LNCAP (cell line): ENCODE measurements around the gene CAB39.

Experiments
- CTCF ChIP-seq: fragments of 450-650 bp; IDR thresholded peaks from 2 replicates; pipeline ENCODE4 v1.5.1; 2017; ENCODE audit warnings: mild to moderate bottlenecking

Gene CAB39

GRCh38 chr2:230708204-230708603, 4.4 kb upstream of the CAB39 start:
- TF ChIP-seq CTCF = no peak

GRCh38 chr2:230711224-230711623, 1.4 kb upstream of the CAB39 start:
- TF ChIP-seq CTCF = no peak

- TF ChIP-seq CTCF = no peak
Measured at GRCh38 chr2:230713331-230714135, 891 bp downstream of the CAB39 start.

- TF ChIP-seq CTCF = no peak
Measured at GRCh38 chr2:230714136-230714480, 1.5 kb downstream of the CAB39 start.

- no peak for TF ChIP-seq CTCF
Measured at GRCh38 chr2:230715201-230715600, 2.6 kb downstream of the CAB39 start.

GRCh38 chr2:230716588-230716987, 3.9 kb downstream of the CAB39 start:
- no peak for TF ChIP-seq CTCF

GRCh38 chr2:230717600-230717999, 5.0 kb downstream of the CAB39 start:
- no peak for TF ChIP-seq CTCF

- TF ChIP-seq CTCF = no peak
Measured at GRCh38 chr2:230719340-230719739, 6.7 kb downstream of the CAB39 start.
